ENCODE measurements around the gene PPM1F.

The PPM1F gene

GRCh38 chr22:21921729-21922128 lies 30.9 kb downstream of the PPM1F start:
- DNase-seq (ENCODE audit: extremely low read depth, low read depth) = no peak
- TF ChIP-seq CTCF (IDR thresholded peaks at IDR 0.05; ENCODE audit: low read depth, low read length) = no peak

GRCh38 chr22:21921184-21921721 lies 31.4 kb downstream of the PPM1F start:
- TF ChIP-seq CTCF (IDR thresholded peaks at IDR 0.05; ENCODE audit: low read depth, low read length) = no peak
- DNase-seq (ENCODE audit: extremely low read depth, low read depth) = no peak

GRCh38 chr22:21920341-21921183 lies 32.1 kb downstream of the PPM1F start:
- DNase-seq (ENCODE audit: extremely low read depth, low read depth) = no peak
- no peak for TF ChIP-seq CTCF (IDR thresholded peaks at IDR 0.05; ENCODE audit: low read depth, low read length)

- DNase-seq (ENCODE audit: extremely low read depth, low read depth) = no peak
- no peak for TF ChIP-seq CTCF (IDR thresholded peaks at IDR 0.05; ENCODE audit: low read depth, low read length)
These were observed 32.9 kb downstream of the PPM1F start for GRCh38 chr22:21919526-21920307.

- TF ChIP-seq CTCF (IDR thresholded peaks at IDR 0.05; ENCODE audit: low read depth, low read length) = no peak
- no peak for DNase-seq (ENCODE audit: extremely low read depth, low read depth)
These were observed 34.0 kb downstream of the PPM1F start for GRCh38 chr22:21918466-21919185.

GRCh38 chr22:21917959-21918261 lies 34.7 kb downstream of the PPM1F start:
- no peak for TF ChIP-seq CTCF (IDR thresholded peaks at IDR 0.05; ENCODE audit: low read depth, low read length)
- DNase-seq (ENCODE audit: extremely low read depth, low read depth) = no peak

Data from AG09319 (cell line).